AG04450 (cell line): Measurements from ENCODE around the gene OSBP2. TPM values are rescaled to one million over a fixed set of nuclear protein-coding genes. Genes with fewer than 3 reads are reported as not detected.

Source experiments
- CTCF ChIA-PET: fragments of 300-600, 350-600 bp; formaldehyde crosslinking; extraction: SDS; loops from one replicate; lab custom pipeline; 2022; ENCODE audit warnings: antibody characterized with exemption, inconsistent platforms; lab: Charles Lee
- POLR2A ChIA-PET: fragments of 350-600 bp; formaldehyde crosslinking; extraction: SDS; loops from one replicate; lab custom pipeline; 2021; ENCODE audit warnings: antibody characterized with exemption, inconsistent platforms; lab: Yijun Ruan, JAX
- DNase-seq: peaks from one replicate; pipeline ENCODE4 v3.0.0-alpha.2; 2011; ENCODE audit warnings: low read depth, low spot score
- H3K27ac ChIP-seq: one replicate; pipeline ENCODE4 v1.5.1; 2012; ENCODE audit warnings: low read depth, low read length, control low read depth
- H3K27me3 ChIP-seq: one replicate; pipeline ENCODE4 v1.6.0; 2012; ENCODE audit warnings: low read length; ENCODE audit not compliant: control insufficient read depth, insufficient read depth
- H3K4me3 ChIP-seq: 2 replicates; pipeline ENCODE4 v1.5.1; 2011; ENCODE audit warnings: mild to moderate bottlenecking, low read depth, low read length, control low read depth
- H3K9me3 ChIP-seq: 2 replicates; pipeline ENCODE4 v1.5.1; 2012; ENCODE audit warnings: low read length; ENCODE audit not compliant: control insufficient read depth, insufficient read depth
- polyA plus RNA-seq: library from polyadenylated mRNA; depleted of rRNA; stranded (reverse); fragments of >200 nt; gene quantifications from 2 replicates; pipeline ENCODE4 v1.2.3, GENCODE V29; 2011
- TF ChIP-seq, protein P1 (sequence below): IDR thresholded peaks from 2 replicates; pipeline ENCODE4 v1.5.1; 2011; ENCODE audit warnings: low read depth, low read length, control low read depth, inconsistent platforms

Gene OSBP2
- polyA plus RNA-seq, 1 experiment: 1.8 TPM

DNA sequence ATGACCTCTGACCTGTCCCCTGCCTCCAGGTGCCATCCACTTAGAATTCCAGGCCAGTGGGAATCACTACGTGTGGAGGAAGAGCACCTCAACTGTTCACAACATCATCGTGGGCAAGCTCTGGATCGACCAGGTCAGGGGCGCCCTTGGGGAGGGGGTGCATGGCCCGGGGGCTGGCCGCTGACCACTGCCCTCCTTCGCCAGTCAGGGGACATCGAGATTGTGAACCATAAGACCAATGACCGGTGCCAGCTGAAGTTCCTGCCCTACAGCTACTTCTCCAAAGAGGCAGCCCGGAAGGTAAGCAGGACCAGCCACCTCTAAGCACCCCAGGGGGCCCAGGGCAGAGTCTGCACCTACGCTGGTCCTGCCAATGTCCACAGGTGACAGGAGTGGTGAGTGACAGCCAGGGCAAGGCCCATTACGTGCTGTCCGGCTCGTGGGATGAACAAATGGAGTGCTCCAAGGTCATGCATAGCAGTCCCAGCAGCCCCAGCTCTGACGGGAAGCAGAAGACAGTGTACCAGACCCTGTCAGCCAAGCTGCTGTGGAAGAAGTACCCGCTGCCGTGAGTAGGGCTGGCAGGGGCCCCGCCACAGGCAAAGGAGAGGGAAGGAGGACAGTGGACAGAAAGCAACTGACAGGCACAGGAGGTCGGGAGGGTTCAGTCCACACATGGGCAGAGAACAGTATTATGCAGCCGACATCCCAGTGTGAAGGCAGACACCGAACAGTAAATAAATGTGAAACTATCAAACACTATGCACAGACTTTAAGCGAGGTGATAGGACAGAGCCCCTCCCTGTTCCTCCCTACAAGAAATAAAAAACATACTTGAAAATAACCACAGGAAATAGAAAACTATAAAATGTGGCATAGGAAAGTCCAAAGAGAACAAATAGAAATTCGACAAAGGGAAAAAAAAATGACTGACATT lies 199.0 kb downstream of the OSBP2 start:
- ChIA-PET POLR2A (no interaction called here), CTCF (interaction anchor here (0.5 to 1.2 kb wide), 2 partner anchors 27 to 232 kb away, joined by 7 to 8 read pairs; no protein-coding TSS in a partner anchor)
- Histone ChIP-seq H3K9me3 (no peaks in the 10 kb centered on the region), H3K27ac (no peak overlapping the region), H3K27me3 (no peaks in the 10 kb centered on the region), H3K4me3 (no peak overlapping the region)
- DNase-seq: no peak
- TF ChIP-seq, protein P1, sequence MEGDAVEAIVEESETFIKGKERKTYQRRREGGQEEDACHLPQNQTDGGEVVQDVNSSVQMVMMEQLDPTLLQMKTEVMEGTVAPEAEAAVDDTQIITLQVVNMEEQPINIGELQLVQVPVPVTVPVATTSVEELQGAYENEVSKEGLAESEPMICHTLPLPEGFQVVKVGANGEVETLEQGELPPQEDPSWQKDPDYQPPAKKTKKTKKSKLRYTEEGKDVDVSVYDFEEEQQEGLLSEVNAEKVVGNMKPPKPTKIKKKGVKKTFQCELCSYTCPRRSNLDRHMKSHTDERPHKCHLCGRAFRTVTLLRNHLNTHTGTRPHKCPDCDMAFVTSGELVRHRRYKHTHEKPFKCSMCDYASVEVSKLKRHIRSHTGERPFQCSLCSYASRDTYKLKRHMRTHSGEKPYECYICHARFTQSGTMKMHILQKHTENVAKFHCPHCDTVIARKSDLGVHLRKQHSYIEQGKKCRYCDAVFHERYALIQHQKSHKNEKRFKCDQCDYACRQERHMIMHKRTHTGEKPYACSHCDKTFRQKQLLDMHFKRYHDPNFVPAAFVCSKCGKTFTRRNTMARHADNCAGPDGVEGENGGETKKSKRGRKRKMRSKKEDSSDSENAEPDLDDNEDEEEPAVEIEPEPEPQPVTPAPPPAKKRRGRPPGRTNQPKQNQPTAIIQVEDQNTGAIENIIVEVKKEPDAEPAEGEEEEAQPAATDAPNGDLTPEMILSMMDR: no peak

DNA sequence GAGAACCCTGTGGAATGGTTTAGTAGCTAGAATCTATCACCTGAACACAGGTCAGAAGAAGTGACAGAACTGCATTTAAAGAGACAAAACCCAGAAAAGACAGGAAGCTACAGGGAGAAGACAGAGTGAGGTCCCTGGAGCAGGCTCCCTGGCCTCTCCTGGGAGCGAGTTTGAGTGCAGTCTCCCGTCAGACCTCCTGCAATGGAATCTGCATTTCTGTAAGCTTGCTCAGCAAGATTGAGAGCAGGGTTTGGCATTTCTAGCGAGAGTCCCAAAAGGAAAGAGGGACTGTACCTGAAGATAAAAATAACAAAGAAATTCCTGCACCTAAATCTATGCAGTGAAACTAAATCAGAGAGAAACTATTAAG lies 199.7 kb downstream of the OSBP2 start:
- H3K9me3 ChIP-seq: peaks cover 5% of the 10 kb centered on the region
- TF ChIP-seq, protein P1: no peak
- H3K4me3 ChIP-seq: no peak overlapping the region
- H3K27me3 ChIP-seq: no peaks in the 10 kb centered on the region
- no peak for DNase-seq
- H3K27ac ChIP-seq: no peak overlapping the region
- CTCF ChIA-PET: interaction anchor here (1.2 kb wide), 1 partner anchor 26 kb away, joined by 8 read pairs; no protein-coding TSS in a partner anchor
- POLR2A ChIA-PET: no interaction called here

DNA sequence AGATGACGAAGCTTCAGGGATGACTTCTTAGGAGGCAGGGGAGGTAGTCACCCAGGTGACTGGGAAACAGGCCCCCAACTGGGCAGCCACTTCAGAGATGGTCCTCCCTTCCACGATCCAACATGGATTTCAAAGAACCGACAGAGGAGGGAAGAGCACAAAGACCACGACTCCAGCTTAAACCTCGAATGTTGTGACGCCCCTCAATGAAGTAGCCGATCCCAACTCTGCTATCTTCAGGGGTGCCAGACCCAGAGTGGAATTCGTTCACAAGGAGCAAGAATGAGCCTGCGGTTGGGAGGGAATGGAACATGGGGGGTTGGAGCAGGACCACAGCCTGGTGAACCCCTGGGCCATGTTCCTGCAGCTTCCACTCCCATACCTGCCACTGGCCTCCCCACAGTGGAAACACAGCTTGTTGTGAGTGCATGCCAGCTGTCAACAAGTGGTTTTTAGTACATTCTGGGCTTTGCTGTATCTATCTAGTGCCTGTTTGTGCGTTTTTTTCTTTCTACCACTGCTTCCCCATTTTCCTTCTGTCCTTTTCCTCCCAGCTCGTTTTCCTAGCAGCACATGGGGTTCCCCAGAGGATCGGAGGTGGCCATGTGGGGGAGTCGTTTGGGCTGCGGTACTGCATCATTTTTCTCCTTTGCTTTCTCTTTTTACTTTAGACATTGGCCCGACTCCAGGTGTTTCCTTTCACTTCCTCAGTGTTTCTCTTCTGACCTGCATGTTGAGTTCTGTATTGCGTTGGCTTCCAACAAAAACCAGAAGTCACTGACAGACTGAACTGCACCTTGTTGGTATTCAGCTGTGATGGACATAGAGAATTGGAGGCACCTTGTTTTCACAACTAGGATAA lies 208.1 kb downstream of the OSBP2 start:
- CTCF ChIA-PET: interaction anchor here (1.1 kb wide), 1 partner anchor 17 kb away, joined by 3 read pairs; no protein-coding TSS in a partner anchor
- DNase-seq: no peak

DNA sequence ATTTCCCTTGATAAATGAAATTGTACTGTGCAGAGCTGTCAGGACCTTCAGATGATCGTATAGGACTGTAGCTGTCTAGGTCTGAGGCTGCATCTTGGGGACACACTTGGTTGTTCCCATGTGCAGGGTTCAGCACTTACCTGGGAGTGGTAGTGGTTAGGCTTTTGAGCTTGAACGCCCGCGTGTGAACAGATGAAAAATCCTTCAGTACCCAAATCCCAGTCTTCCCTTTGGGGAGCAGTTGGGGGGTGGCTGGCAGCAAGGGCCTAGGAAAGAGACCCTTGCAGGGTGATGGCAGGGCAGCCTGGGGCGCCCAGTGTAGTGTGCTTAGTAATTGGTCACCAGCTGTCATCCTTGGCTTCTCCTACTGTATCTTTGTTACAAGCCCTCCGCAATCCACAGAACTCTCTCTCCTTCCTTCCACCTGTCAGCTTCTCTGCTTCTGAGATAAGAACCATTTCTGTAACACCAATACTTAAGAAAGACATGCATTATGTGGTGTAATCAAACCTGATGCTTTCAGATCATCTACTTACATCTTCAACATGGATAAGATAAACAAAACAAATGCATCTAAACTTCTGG lies 209.3 kb downstream of the OSBP2 start:
- no peak overlapping the region for H3K27ac ChIP-seq
- no peak overlapping the region for H3K4me3 ChIP-seq
- CTCF ChIA-PET: interaction anchor here (0.6 kb wide), 1 partner anchor 132 kb away, joined by 3 read pairs; no protein-coding TSS in a partner anchor
- no peaks in the 10 kb centered on the region for H3K27me3 ChIP-seq
- DNase-seq: no peak
- TF ChIP-seq, protein P1: no peak
- POLR2A ChIA-PET: no interaction called here
- H3K9me3 ChIP-seq: peaks cover 3% of the 10 kb centered on the region

More for the DNA sequence above, 208.1 kb downstream of the OSBP2 start:
- Histone ChIP-seq H3K27me3 (no peaks in the 10 kb centered on the region), H3K4me3 (no peak overlapping the region), H3K27ac (no peak overlapping the region), H3K9me3 (peaks cover 5% of the 10 kb centered on the region)
- TF ChIP-seq, protein P1: no peak
- POLR2A ChIA-PET: no interaction called here
